AG09309 (cell line): ENCODE measurements around the gene B3GALT2.

Experiments
- DNase-seq: peaks from one replicate; pipeline ENCODE4 v3.0.0-alpha.2; 2010; ENCODE audit warnings: low read depth
- H3K4me3 ChIP-seq: 2 replicates; pipeline ENCODE4 v1.5.1; 2011; ENCODE audit warnings: mild to moderate bottlenecking, low read depth, low read length, moderate library complexity; ENCODE audit not compliant: control insufficient read depth
- CTCF ChIP-seq: IDR thresholded peaks from 2 replicates; pipeline ENCODE4 v1.5.1; 2011; ENCODE audit warnings: mild to moderate bottlenecking, low read depth, low read length, inconsistent platforms; ENCODE audit not compliant: insufficient read depth, control insufficient read depth; ENCODE audit errors: missing control alignments

B3GALT2 gene

GRCh38 chr1:193141804-193142203 is 44.6 kb downstream of the B3GALT2 start:
- no peak overlapping the region for H3K4me3 ChIP-seq
- TF ChIP-seq CTCF, result no peak
- no peak for DNase-seq

- no peak for DNase-seq
- no peak for TF ChIP-seq CTCF
- H3K4me3 ChIP-seq, result no peak overlapping the region
These were observed 46.2 kb downstream of the B3GALT2 start for GRCh38 chr1:193140254-193140653.

GRCh38 chr1:193131266-193131860 is 55.0 kb downstream of the B3GALT2 start:
- DNase-seq, result no peak
- no peak overlapping the region for H3K4me3 ChIP-seq
- TF ChIP-seq CTCF, result no peak
